HEK293T (cell line): ENCODE measurements around the gene PLSCR4.

ENCODE experiments used
- CTCF ChIA-PET: fragments of 350-600 bp; formaldehyde crosslinking; extraction: SDS; loops from one replicate; lab custom pipeline; 2021; ENCODE audit warnings: antibody characterized with exemption, inconsistent platforms; lab: Yijun Ruan, JAX
- POLR2A ChIA-PET: fragments of 350-600 bp; formaldehyde crosslinking; extraction: SDS; loops from one replicate; lab custom pipeline; 2020; ENCODE audit warnings: antibody characterized with exemption, inconsistent platforms; lab: Yijun Ruan, JAX
- DNase-seq: peaks from one replicate; pipeline ENCODE4 v3.0.0; 2012; ENCODE audit warnings: mixed read lengths; ENCODE audit errors: extremely low spot score
- ARNT ChIP-seq: fragments of 450-650 bp; IDR thresholded peaks from 2 replicates; pipeline ENCODE4 v1.6.1; 2017; ENCODE audit warnings: mild to moderate bottlenecking
- BHLHE40 ChIP-seq: fragments of 450-650 bp; IDR thresholded peaks from 2 replicates; pipeline ENCODE4 v1.6.1; 2016; ENCODE audit warnings: mild to moderate bottlenecking, moderate library complexity, borderline replicate concordance
- CTBP1 ChIP-seq: fragments of 450-650 bp; IDR thresholded peaks from 2 replicates; pipeline ENCODE4 v1.6.1; 2016; ENCODE audit warnings: borderline replicate concordance
- ELF4 ChIP-seq: fragments of 450-650 bp; IDR thresholded peaks from 2 replicates; pipeline ENCODE4 v1.6.1; 2017; ENCODE audit warnings: antibody characterized with exemption
- FOXA1 ChIP-seq: fragments of 450-650 bp; IDR thresholded peaks from 2 replicates; pipeline ENCODE4 v1.6.1; 2016; ENCODE audit warnings: mild to moderate bottlenecking
- FOXK2 ChIP-seq: fragments of 450-650 bp; IDR thresholded peaks from 2 replicates; pipeline ENCODE4 v1.6.1; 2016; ENCODE audit warnings: mild to moderate bottlenecking
- FOXM1 ChIP-seq: fragments of 450-650 bp; IDR thresholded peaks from 2 replicates; pipeline ENCODE4 v1.6.1; 2017; ENCODE audit warnings: mild to moderate bottlenecking, borderline replicate concordance
- HDGF ChIP-seq: fragments of 450-650 bp; IDR thresholded peaks from 2 replicates; pipeline ENCODE4 v1.6.1; 2017; ENCODE audit warnings: antibody characterized with exemption, borderline replicate concordance
- L3MBTL2 ChIP-seq: fragments of 450-650 bp; conservative IDR thresholded peaks from 2 replicates; pipeline ENCODE4 v1.6.1; 2016; ENCODE audit warnings: mild to moderate bottlenecking
- LEF1 ChIP-seq: fragments of 450-650 bp; IDR thresholded peaks from 2 replicates; pipeline ENCODE4 v1.6.1; 2017; ENCODE audit warnings: mild to moderate bottlenecking, borderline replicate concordance
- NFRKB ChIP-seq: fragments of 450-650 bp; IDR thresholded peaks from 2 replicates; pipeline ENCODE4 v1.6.1; 2016; ENCODE audit warnings: mild to moderate bottlenecking, moderate library complexity
- PKNOX1 ChIP-seq: fragments of 450-650 bp; IDR thresholded peaks from 2 replicates; pipeline ENCODE4 v1.6.1; 2016
- SP1 ChIP-seq: fragments of 450-650 bp; IDR thresholded peaks from 2 replicates; pipeline ENCODE4 v1.6.1; 2017
- SUZ12 ChIP-seq: fragments of 450-650 bp; IDR thresholded peaks from 2 replicates; pipeline ENCODE4 v1.6.1; 2016; ENCODE audit warnings: mild to moderate bottlenecking
- TARDBP ChIP-seq: fragments of 450-650 bp; IDR thresholded peaks from 2 replicates; pipeline ENCODE4 v1.6.1; 2016
- ZNF384 ChIP-seq: fragments of 450-650 bp; IDR thresholded peaks from 2 replicates; pipeline ENCODE4 v1.6.1; 2016

Gene PLSCR4

GRCh38 chr3:146166415-146166821, 84.5 kb downstream of the PLSCR4 start:
- POLR2A ChIA-PET, result interaction anchor here (1.0 to 1.2 kb wide), 2 partner anchors 94 to 378 kb away, joined by 3 to 4 read pairs; partner anchors contain the start of gene PLSCR1
- CTCF ChIA-PET, result interaction anchor here (1.8 kb wide), 1 partner anchor 11 kb away, joined by 5 read pairs; no protein-coding TSS in a partner anchor
- no peak for TF ChIP-seq FOXM1
- no peak for TF ChIP-seq TARDBP
- no peak for TF ChIP-seq HDGF
- TF ChIP-seq ZNF384, result no peak
- no peak for TF ChIP-seq LEF1
- TF ChIP-seq CTBP1, result no peak
- no peak for TF ChIP-seq BHLHE40
- TF ChIP-seq NFRKB, result no peak
- no peak for DNase-seq

GRCh38 chr3:146165877-146166276, 85.0 kb downstream of the PLSCR4 start:
- no peak for DNase-seq
- ChIA-PET POLR2A (interaction anchor here (1.0 kb wide), 1 partner anchor 379 kb away, joined by 4 read pairs; the partner anchor contains the start of gene PLSCR1), CTCF (interaction anchor here (1.8 kb wide), 1 partner anchor 10 kb away, joined by 5 read pairs; no protein-coding TSS in a partner anchor)
- TF ChIP-seq FOXK2 (no peak), CTBP1 (no peak), SUZ12 (no peak)

- ChIA-PET CTCF (interaction anchor here (0.5 to 1.8 kb wide), 2 partner anchors 9 to 32 kb away, joined by 5 read pairs; no protein-coding TSS in a partner anchor), POLR2A (interaction anchor here (1.0 kb wide), 1 partner anchor 379 kb away, joined by 4 read pairs; the partner anchor contains the start of gene PLSCR1)
- DNase-seq, result no peak
- TF ChIP-seq SP1 (no peak), NFRKB (no peak), LEF1 (no peak), L3MBTL2 (no peak), HDGF (no peak)
Observed at GRCh38 chr3:146164971-146165769, 85.7 kb downstream of the PLSCR4 start.

- no peak for DNase-seq
- no peak for TF ChIP-seq SUZ12
- TF ChIP-seq ARNT, result no peak
- TF ChIP-seq FOXM1, result no peak
- no peak for TF ChIP-seq L3MBTL2
- TF ChIP-seq LEF1, result no peak
- TF ChIP-seq ELF4, result no peak
- no peak for TF ChIP-seq CTBP1
- TF ChIP-seq SP1, result no peak
- no peak for TF ChIP-seq NFRKB
- no peak for TF ChIP-seq FOXK2
- TF ChIP-seq PKNOX1, result no peak
- TF ChIP-seq HDGF, result no peak
- no peak for TF ChIP-seq ZNF384
- CTCF ChIA-PET, result no interaction called here
- POLR2A ChIA-PET, result interaction anchor here (0.5 kb wide), 1 partner anchor 380 kb away, joined by 3 read pairs; no protein-coding TSS in a partner anchor
Observed at GRCh38 chr3:146164506-146164905, 86.4 kb downstream of the PLSCR4 start.

GRCh38 chr3:146164071-146164470, 86.8 kb downstream of the PLSCR4 start:
- DNase-seq, result no peak
- ChIA-PET CTCF (no interaction called here), POLR2A (interaction anchor here (0.5 kb wide), 1 partner anchor 380 kb away, joined by 3 read pairs; no protein-coding TSS in a partner anchor)
- TF ChIP-seq FOXM1 (no peak), SUZ12 (no peak)

- no peak for TF ChIP-seq PKNOX1
- no peak for TF ChIP-seq FOXA1
- TF ChIP-seq NFRKB, result no peak
- no peak for TF ChIP-seq ZNF384
- no peak for TF ChIP-seq ARNT
- TF ChIP-seq FOXM1, result no peak
- ChIA-PET POLR2A (no interaction called here), CTCF (no interaction called here)
- no peak for DNase-seq
Observed at GRCh38 chr3:146163584-146163983, 87.3 kb downstream of the PLSCR4 start.

- TF ChIP-seq SP1 (no peak), NFRKB (no peak), FOXM1 (no peak), L3MBTL2 (no peak), SUZ12 (no peak), LEF1 (no peak), HDGF (no peak)
- ChIA-PET CTCF (no interaction called here), POLR2A (no interaction called here)
- DNase-seq, result no peak
Observed at GRCh38 chr3:146162561-146162960, 88.3 kb downstream of the PLSCR4 start.
